OCI-LY7 (cell line): ENCODE results near the gene EIF4G1.

Source experiments
- EZH2phosphoT487 ChIP-seq: fragments of 200-600 bp; sonication (generic); IDR thresholded peaks from 2 replicates; pipeline ENCODE4 v1.6.1; 2018; ENCODE audit warnings: low read depth, borderline replicate concordance, mild to moderate bottlenecking, mixed run types, antibody characterized with exemption, low read length, moderate library complexity, mixed read lengths
- TF ChIP-seq, protein P1 (sequence below): fragments of 200-600 bp; sonication (generic); conservative IDR thresholded peaks from 2 replicates; pipeline ENCODE4 v1.5.1; 2014; ENCODE audit warnings: mild to moderate bottlenecking, antibody characterized with exemption, low read length, moderate library complexity, mixed read lengths

DNA sequence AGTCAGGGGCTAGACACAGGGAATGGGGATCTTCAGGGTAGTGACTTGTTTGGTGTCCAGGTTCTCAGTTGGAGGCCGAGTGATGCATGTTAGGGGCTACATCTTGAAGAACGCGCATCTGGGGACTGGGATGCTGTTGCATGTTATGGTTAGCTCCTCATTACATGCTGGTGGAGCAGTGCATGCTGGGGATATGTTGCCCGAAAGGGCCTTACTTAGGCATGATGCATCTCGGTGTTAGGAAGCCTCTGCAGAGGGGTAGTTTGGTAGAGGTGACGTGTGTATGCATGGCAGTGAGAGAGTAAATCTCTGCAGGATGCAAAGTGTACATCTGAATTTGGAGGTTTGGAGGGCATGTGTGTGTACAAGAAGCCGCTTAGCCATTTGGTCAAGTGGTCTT is 2.4 kb downstream of the EIF4G1 start:
- TF ChIP-seq, protein P1, sequence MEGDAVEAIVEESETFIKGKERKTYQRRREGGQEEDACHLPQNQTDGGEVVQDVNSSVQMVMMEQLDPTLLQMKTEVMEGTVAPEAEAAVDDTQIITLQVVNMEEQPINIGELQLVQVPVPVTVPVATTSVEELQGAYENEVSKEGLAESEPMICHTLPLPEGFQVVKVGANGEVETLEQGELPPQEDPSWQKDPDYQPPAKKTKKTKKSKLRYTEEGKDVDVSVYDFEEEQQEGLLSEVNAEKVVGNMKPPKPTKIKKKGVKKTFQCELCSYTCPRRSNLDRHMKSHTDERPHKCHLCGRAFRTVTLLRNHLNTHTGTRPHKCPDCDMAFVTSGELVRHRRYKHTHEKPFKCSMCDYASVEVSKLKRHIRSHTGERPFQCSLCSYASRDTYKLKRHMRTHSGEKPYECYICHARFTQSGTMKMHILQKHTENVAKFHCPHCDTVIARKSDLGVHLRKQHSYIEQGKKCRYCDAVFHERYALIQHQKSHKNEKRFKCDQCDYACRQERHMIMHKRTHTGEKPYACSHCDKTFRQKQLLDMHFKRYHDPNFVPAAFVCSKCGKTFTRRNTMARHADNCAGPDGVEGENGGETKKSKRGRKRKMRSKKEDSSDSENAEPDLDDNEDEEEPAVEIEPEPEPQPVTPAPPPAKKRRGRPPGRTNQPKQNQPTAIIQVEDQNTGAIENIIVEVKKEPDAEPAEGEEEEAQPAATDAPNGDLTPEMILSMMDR = no peak
- no peak for TF ChIP-seq EZH2phosphoT487
